ENCODE data around the gene UBE2H.

UBE2H gene

DNA sequence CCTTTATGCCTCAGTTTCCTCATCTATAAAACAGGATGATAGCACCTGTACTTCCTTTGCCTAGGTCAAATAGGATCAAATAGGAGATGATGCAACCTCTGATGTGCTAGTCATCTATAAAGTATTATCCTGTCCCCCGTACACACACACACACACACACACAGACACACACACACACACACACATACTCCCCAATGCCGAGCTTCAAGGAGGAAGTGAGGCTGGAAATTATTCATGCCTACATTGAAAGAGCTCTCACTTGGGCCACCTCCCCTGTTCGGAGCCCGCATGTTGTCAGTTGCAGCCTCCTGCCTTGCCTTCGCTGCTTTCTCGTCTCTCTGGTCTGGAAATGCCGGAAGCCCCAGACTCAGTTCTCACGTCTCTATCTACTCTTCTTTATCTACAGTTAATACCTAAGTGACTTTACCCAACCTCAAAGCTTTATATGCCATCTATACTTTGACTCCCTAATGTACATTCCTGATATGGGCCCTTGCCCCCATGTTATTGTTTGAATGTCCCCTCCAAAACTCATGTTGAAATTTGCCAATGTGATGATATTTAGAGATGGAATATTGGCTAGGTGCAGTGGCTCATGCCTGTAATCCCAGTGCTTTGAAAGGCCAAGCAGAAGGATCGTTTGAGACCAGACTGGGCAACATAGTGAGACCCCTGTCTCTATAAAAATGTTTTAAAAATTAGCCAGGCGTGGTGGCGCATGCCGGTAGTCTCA is 6.9 kb upstream of the UBE2H start:
- TF ChIP-seq, protein P1, sequence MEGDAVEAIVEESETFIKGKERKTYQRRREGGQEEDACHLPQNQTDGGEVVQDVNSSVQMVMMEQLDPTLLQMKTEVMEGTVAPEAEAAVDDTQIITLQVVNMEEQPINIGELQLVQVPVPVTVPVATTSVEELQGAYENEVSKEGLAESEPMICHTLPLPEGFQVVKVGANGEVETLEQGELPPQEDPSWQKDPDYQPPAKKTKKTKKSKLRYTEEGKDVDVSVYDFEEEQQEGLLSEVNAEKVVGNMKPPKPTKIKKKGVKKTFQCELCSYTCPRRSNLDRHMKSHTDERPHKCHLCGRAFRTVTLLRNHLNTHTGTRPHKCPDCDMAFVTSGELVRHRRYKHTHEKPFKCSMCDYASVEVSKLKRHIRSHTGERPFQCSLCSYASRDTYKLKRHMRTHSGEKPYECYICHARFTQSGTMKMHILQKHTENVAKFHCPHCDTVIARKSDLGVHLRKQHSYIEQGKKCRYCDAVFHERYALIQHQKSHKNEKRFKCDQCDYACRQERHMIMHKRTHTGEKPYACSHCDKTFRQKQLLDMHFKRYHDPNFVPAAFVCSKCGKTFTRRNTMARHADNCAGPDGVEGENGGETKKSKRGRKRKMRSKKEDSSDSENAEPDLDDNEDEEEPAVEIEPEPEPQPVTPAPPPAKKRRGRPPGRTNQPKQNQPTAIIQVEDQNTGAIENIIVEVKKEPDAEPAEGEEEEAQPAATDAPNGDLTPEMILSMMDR (IDR thresholded peaks at IDR 0.05; ENCODE audit: borderline replicate concordance, control extremely low read depth, extremely low read depth, insufficient read depth, missing control alignments): no peak
- no peak for DNase-seq (ENCODE audit: low spot score)
- in situ Hi-C loops (cut with MboI; ENCODE audit: low sequenced_read_pairs, unreplicated experiment): no loop called here

DNA sequence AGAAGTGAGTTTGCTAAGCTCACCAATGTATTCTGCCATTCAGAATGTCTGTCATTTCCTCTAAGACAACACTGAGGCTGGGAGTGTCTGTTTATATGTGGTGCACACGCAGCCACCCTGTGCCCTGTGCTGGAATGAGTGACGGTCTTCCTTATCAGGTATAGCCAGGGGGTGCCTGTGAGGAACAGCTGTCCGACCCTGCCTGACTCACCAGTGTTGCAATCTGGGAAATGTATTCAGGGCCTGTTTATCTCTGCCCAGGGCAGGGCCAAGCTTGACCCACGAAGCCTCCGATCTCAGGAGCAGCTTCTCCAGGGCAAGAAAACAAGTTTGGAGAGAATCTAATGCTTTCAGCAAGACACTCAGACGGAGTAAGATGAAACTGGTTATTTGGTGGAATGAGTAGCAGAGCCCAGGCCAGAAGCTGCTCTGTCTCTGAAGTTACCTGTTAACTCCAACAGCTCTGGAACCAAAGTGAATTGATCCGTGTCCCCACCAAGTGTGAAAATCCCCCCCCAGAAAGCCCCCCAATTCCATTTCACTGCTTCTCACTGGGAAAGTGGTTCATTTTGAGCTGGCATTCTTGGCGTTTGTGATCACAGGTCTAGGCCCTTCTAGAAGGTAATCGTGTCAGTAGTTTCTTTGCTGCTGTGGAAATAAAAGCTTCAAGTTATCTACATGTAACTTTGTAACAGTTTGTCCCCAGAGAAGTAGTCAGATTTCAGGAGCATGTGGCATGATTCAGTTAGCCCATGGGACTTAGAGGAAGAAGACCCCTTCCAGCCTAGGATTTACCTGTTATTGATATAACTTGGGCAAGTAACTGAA is 6.1 kb upstream of the UBE2H start:
- in situ Hi-C loops (cut with MboI; ENCODE audit: low sequenced_read_pairs, unreplicated experiment): no loop called here
- TF ChIP-seq, protein P1 (IDR thresholded peaks at IDR 0.05; ENCODE audit: borderline replicate concordance, control extremely low read depth, extremely low read depth, insufficient read depth, missing control alignments): no peak
- no peak for DNase-seq (ENCODE audit: low spot score)

DNA sequence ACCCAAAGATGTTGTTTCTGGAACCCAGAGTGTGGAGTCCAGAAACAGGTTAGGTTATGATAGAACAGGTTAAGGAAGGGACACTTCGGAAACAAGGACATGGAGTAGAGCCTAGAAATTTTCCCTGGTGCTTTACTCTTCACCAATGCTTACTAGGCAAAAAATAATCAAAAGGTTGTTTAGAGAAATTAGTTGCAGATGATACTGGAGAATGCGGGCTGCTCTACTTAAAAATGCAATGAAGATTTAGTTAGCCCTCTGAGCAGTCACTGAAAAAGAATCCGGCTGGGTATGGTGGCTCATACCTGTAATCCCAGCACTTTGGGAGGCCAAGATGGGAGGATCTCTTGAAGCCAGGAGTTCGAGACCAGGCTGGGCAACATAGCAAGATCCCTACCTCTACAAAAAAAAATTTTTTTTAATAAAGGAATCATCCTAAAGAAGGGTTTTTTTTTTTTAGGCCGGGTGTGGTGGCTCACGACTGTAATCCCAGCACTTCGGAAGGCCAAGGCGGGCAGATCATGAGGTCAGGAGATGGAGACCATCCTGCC is 3.3 kb upstream of the UBE2H start:
- DNase-seq (ENCODE audit: low spot score): no peak
- TF ChIP-seq, protein P1 (IDR thresholded peaks at IDR 0.05; ENCODE audit: borderline replicate concordance, control extremely low read depth, extremely low read depth, insufficient read depth, missing control alignments): no peak
- in situ Hi-C loops (cut with MboI; ENCODE audit: low sequenced_read_pairs, unreplicated experiment): no loop called here

DNA sequence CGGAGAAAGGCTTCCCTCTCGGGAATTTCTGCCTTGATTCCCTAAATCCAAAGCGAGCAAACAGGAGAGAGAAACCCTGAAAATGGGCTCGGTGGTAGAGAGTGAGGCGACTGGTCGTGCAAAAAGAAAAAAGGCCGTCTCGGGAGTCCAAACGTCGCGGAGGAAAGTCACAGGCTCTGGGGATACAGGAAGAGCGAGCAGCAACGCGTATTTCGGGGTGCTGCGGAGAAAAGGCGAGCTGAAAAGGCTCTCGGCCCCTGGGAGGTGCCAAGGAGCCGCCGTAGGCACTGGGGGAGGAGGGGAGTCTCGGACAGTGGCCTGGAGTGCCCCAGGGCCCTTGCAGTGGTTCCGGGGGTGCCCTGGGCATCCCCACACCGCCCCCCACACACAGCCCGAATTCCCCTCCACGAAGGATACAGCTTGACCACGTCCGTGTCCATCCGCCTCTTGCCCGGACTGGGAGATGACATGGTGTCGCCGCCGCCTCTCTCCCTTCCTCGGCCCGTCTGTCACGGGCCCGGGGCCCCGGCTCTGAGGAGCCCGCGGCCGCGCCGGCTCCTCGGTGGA is 591 bp downstream of the UBE2H start:
- in situ Hi-C loops (cut with MboI; ENCODE audit: low sequenced_read_pairs, unreplicated experiment): no loop called here
- TF ChIP-seq, protein P1 (IDR thresholded peaks at IDR 0.05; ENCODE audit: borderline replicate concordance, control extremely low read depth, extremely low read depth, insufficient read depth, missing control alignments): peak; percentile 11
- DNase-seq (ENCODE audit: low spot score): no peak

DNA sequence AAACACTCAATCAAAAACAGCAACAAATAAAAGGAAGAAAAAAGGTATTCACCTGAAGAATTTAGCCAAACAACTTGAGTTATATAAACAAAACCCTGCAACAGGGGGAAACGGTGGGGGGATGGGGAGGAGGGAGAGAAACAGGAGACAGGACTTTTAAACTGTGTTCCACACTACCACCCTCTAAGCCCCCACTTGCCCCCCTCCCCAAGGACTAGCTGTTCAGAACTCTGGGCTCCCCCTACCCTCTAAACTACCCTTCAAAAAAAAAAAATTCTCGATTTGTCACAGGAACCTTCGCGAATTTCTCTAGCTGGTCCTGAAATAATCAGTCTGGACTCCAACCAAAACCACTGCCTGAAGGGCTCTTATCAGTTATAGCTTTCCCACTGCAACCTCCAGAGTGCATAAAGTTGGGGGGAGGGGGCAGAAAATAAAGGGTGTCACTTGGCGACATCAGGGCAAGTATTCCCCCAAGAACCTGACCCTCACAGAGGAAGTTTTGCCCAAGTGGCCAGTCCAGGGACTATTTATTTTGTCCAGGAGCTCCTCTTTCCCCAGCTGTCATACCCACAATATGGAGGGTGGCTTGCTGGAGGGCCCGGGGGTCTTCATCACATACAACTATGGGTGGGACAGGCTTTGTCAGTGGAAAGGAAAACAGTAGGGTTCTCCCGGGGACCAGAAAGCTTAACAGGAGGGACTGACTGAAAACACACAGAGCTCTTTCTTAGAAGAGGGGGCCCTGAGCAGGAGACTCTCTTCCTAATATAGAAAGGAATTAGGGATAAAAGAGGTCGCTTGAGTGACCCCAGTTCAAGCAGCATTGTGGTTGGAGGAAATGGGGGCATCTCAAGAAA is 1.3 kb downstream of the UBE2H start:
- no peak for DNase-seq (ENCODE audit: low spot score)

More for the DNA sequence above, 1.3 kb downstream of the UBE2H start:
- in situ Hi-C loops (cut with MboI; ENCODE audit: low sequenced_read_pairs, unreplicated experiment): no loop called here
- TF ChIP-seq, protein P1 (IDR thresholded peaks at IDR 0.05; ENCODE audit: borderline replicate concordance, control extremely low read depth, extremely low read depth, insufficient read depth, missing control alignments): no peak
